Lower lobe of right lung (tissue), 2 donors: ENCODE results near the gene SLC30A1. TPM values are rescaled to one million over a fixed set of nuclear protein-coding genes. Genes with fewer than 3 reads are reported as not detected.

Experiments used
- ATAC-seq, 2 donors: fragments of 200-7000 bp; cut with Tn5 transposase; one replicate each; pipeline ENCODE4 v1.9.1; 2020 to 2022; ENCODE audit warnings: mild to moderate bottlenecking in 2 of 2, moderate library complexity in 2 of 2
- DNase-seq: peaks from one replicate; pipeline ENCODE4 v3.0.0-alpha.2; 2020
- H3K27ac ChIP-seq: fragments of 200-600 bp; one replicate; pipeline ENCODE4 v1.8.0; 2022
- H3K27me3 ChIP-seq: fragments of 200-600 bp; one replicate; pipeline ENCODE4 v1.8.0; 2022; ENCODE audit warnings: low read depth
- H3K36me3 ChIP-seq: fragments of 200-600 bp; one replicate; pipeline ENCODE4 v1.8.0; 2022; ENCODE audit warnings: mild to moderate bottlenecking
- H3K4me1 ChIP-seq: fragments of 200-600 bp; one replicate; pipeline ENCODE4 v1.8.0; 2022
- H3K4me3 ChIP-seq: fragments of 200-600 bp; one replicate; pipeline ENCODE4 v1.8.0; 2022; ENCODE audit warnings: mild to moderate bottlenecking
- H3K9me3 ChIP-seq: fragments of 200-600 bp; one replicate; pipeline ENCODE4 v1.8.0; 2022
- CTCF ChIP-seq: fragments of 200-600 bp; IDR thresholded peaks from one replicate; pipeline ENCODE4 v1.8.0; 2022; ENCODE audit warnings: antibody characterized with exemption, mild to moderate bottlenecking
- intact Hi-C: fragments of 100-400 bp; cut with DNase I; formaldehyde crosslinking; loops from one replicate; pipeline ENCODE4 v1.11.0; 2022
- total RNA-seq: library from RNA; stranded (reverse); fragmentation: NEBNext Ultra II Directional; extraction: Animal tissue kit (Norgen Biotek cat#: 25700); gene quantifications from one replicate; pipeline ENCODE4 v1.2.1, GENCODE V29; 2021
- donor health status: DM: no; HTN: yes; CAD: no; lungs with severe emphysema.

Gene SLC30A1
- total RNA-seq, 1 donor from 2014 or later = 14.8 TPM

GRCh38 chr1:211606914-211607753 lies 28.2 kb upstream of the SLC30A1 start:
- peaks cover 3% of the 10 kb centered on the region for H3K27me3 ChIP-seq
- H3K4me3 ChIP-seq = peak overlapping the region; percentile 42
- no peaks in the 10 kb centered on the region for H3K9me3 ChIP-seq
- intact Hi-C loops = no loop called here
- peaks cover 24% of the 10 kb centered on the region for H3K4me1 ChIP-seq
- ATAC-seq = peak; percentile 82 to 87
- peak overlapping the region; percentile 76 for H3K27ac ChIP-seq
- peak; percentile 79 for DNase-seq
- no peaks in the 10 kb centered on the region for H3K36me3 ChIP-seq
- TF ChIP-seq CTCF = no peak

- H3K27me3 ChIP-seq = peaks cover 3% of the 10 kb centered on the region
- ATAC-seq (peak; percentile 73 to 74), DNase-seq (no peak)
- peak overlapping the region; percentile 76 for H3K27ac ChIP-seq
- H3K36me3 ChIP-seq = no peaks in the 10 kb centered on the region
- TF ChIP-seq CTCF = no peak
- intact Hi-C loops = no loop called here
- H3K4me1 ChIP-seq = peaks cover 20% of the 10 kb centered on the region
- H3K9me3 ChIP-seq = no peaks in the 10 kb centered on the region
- H3K4me3 ChIP-seq = peak overlapping the region; percentile 42
Measured at GRCh38 chr1:211606332-211606913, 27.5 kb upstream of the SLC30A1 start.

DNA sequence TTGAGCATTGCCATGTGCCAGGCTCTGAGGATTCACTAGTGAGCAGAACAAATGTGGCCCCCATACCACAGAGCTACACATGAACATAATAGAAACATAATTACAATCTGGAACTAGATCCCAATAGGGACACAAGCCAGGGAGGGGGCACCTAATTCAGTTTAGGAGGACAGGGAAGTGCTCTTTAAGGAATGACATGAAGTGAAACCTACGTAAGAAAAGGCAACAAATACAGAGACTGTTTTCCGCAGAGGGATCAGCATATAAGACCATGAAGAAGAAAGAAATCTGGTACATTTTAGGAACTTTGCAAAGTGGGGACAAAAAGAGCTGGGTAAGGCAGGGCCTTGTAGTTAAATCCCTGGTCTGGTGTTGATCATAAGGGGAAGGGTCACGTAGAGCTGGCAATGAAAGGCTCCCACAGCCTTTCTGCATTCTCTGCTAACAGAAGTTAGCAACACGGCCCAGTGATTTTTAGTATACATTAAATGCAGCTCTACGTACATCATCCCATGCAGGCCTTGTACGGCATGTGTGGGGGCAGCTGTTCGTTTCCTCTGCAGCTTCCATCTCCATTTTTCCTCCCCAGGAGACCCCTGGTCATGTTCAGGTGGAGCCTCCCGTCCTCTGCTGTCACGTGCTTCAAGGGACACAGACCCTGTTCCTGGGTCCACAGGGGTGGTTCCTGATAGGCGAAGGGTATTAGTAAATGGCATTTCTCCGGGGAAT lies 26.8 kb upstream of the SLC30A1 start:
- intact Hi-C loops = no loop called here
- no peak for TF ChIP-seq CTCF
- ATAC-seq = no peak
- Histone ChIP-seq H3K4me1 (peaks cover 14% of the 10 kb centered on the region), H3K4me3 (peak overlapping the region; percentile 42), H3K27me3 (peaks cover 3% of the 10 kb centered on the region), H3K36me3 (no peaks in the 10 kb centered on the region), H3K9me3 (no peaks in the 10 kb centered on the region), H3K27ac (peak overlapping the region; percentile 76)
- no peak for DNase-seq

- H3K4me1 ChIP-seq = peaks cover 12% of the 10 kb centered on the region
- ATAC-seq = no peak
- H3K27me3 ChIP-seq = peaks cover 3% of the 10 kb centered on the region
- no peak overlapping the region for H3K4me3 ChIP-seq
- no peaks in the 10 kb centered on the region for H3K36me3 ChIP-seq
- no peak for DNase-seq
- no peak overlapping the region for H3K27ac ChIP-seq
- intact Hi-C loops = no loop called here
- no peaks in the 10 kb centered on the region for H3K9me3 ChIP-seq
- no peak for TF ChIP-seq CTCF
Measured at GRCh38 chr1:211605034-211605433, 26.1 kb upstream of the SLC30A1 start.

DNA sequence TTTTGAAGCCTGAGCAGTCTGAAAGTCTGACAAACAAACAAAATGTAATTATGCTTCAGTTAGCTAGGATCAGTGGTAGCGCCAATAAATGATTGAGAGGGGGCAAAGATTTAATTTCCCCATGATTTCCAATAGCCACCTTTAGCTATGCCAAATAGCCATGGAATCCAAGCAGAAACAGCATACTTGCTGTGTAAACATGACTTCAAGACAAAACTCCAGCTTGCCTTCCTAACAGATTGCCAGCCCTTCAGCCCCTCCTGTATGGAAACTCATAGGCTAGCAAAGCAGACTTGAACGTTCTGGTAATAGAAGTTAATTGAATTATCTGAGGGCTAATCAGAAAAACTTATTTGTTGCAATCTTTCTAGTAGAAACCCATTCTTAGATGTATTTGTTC lies 25.6 kb upstream of the SLC30A1 start:
- H3K9me3 ChIP-seq = no peaks in the 10 kb centered on the region
- DNase-seq (no peak), ATAC-seq (no peak)
- H3K4me1 ChIP-seq = peaks cover 12% of the 10 kb centered on the region
- no peak overlapping the region for H3K4me3 ChIP-seq
- TF ChIP-seq CTCF = no peak
- H3K36me3 ChIP-seq = no peaks in the 10 kb centered on the region
- H3K27ac ChIP-seq = no peak overlapping the region
- intact Hi-C loops = no loop called here
- H3K27me3 ChIP-seq = peaks cover 3% of the 10 kb centered on the region
